GM10847 (cell line): ENCODE results near the gene UFD1.

Experiments
- POLR2A ChIP-seq: IDR thresholded peaks from 2 replicates; pipeline ENCODE4 v1.6.1; 2011; ENCODE audit not compliant: insufficient read length; ENCODE audit errors: extremely low read depth

UFD1 gene

DNA sequence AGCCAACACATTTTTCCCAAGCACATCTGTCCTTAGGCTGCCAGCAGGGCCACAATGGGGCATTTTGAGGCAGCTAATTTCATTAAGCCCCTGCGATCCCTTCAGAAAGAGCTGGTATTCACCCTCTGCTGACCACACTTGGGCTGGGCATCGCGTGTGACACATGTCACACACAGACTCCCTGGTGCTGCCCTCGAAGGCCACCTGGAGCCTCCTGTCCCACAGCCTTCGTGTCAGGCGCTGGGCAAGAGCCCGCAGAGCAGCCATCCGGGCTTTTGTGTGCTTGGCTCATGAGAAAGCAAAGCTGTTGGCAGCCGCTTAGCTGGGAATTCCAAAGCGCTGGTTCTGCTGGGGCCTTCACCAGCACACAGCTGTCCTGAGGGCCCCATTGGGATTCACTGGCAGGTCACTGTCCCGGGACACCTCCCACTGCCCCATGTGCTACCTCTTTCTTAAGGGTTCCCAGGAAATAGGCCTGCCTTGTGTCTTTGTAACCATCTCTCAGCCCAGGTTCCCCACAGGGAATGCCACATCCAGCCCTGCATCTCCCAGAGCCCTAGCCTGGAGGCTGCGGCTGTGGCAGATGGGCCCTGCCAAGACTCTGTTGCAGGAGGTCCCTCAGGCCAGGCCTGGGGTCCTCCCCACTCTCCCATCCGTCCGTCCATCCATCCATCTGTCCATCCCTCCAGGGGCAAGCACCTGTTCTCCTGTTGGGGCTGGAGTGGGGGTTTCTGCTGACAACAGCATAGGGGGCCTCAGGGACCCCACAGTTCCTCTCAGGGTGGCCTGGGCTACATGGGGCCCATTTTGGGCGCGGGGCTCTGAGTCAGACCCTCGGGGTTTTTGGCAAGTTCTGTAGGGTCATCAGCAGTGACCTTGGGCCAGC, 40.3 kb upstream of the UFD1 start:
- no peak for TF ChIP-seq POLR2A

DNA sequence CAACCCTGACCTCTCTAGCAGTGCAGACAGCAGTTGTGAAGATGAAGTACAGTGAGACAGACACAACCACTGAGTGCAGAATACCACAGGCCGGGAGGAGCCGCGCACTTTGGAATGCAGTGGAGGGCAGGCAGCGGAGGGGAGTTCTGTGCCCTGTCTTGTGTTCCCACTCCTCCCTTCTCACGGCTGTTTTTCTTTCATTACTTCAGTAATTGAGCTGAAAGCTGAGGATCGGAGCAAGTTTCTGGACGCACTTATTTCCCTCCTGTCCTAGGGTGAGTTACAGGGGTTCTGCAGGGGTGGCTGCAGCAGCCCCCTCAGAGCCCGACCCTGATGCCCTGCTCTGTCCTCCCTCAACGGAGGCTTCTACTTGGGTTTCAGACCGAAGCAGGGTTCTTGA, 39.6 kb upstream of the UFD1 start:
- TF ChIP-seq POLR2A, result no peak

GRCh38 chr22:19517919-19518611, 39.1 kb upstream of the UFD1 start:
- TF ChIP-seq POLR2A, result no peak

DNA sequence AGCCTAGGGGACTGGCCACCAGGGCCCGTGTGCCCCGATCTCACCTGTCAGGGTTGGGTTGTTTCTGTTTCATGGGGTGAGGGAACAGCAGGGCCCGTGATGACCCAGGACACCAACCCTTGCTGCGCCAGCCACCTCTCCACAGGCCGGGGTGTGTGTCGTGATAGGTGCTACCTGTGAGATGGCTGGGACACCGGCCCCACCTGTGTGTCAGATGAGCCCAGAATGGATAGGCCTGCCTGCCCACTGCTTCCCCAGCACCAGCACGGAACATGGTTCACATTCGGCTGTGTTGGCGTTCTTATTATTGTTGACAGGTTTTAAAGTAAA, 38.1 kb upstream of the UFD1 start:
- no peak for TF ChIP-seq POLR2A

DNA sequence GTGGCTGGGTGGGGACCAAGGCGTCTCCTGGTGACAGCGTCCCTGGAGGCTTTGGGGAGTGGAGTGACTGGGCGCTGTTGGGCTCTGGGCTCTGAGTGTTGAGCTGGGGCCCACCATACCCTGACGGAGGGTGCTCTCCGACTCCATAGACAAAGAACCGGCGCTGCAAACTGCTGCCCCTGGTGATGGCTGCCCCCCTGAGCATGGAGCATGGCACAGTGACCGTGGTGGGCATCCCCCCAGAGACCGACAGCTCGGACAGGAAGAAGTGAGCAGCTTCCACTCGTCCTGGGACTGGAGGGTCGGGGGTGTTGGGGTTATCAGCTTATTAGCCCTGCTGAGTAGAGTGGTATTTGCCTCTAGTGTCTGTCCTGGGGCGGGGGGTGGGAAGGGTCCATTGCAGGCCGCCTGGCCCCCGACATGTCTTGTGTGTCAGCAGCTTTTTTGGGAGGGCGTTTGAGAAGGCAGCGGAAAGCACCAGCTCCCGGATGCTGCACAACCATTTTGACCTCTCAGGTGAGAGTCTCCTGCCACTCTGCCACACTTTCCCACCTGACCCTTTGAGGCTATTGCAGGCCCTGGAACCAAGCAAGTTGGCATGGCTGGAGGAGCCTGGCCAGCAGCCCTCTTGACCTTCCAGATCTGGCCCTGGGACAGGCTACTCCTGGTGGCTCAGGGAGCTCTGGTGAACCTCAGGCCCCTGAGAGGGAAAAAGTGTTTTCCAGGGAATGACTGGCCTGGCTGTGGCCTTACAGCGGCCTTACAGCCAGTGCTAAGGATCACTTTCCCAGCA, 37.6 kb upstream of the UFD1 start:
- TF ChIP-seq POLR2A, result no peak

- TF ChIP-seq POLR2A, result no peak
Measured at GRCh38 chr22:19515654-19516377, 36.8 kb upstream of the UFD1 start.

GRCh38 chr22:19514831-19515565, 36.0 kb upstream of the UFD1 start:
- no peak for TF ChIP-seq POLR2A

GRCh38 chr22:19513823-19514222, 34.8 kb upstream of the UFD1 start:
- no peak for TF ChIP-seq POLR2A

GRCh38 chr22:19510919-19511341, 31.9 kb upstream of the UFD1 start:
- no peak for TF ChIP-seq POLR2A

GRCh38 chr22:19509923-19510322, 30.9 kb upstream of the UFD1 start:
- TF ChIP-seq POLR2A, result no peak

DNA sequence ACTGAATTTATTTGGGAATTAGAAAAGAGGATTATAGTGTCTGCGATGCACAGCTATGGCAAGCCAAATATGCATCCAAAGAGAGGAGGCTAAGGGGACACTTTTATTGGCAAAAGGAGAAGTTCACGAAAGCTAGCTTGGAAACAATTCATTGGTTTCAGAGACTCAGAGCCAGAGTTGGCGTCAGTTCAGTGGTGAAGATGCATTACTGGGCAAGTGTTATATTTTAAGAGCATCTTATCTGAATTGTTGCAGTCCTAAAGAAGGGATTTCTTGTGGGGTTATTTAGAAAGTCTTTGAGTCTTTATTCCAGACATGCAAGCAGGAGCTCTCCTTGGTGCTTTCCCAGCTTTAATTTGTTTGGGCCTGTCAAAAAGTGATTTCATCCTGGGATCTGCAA, 30.2 kb upstream of the UFD1 start:
- TF ChIP-seq POLR2A, result no peak

DNA sequence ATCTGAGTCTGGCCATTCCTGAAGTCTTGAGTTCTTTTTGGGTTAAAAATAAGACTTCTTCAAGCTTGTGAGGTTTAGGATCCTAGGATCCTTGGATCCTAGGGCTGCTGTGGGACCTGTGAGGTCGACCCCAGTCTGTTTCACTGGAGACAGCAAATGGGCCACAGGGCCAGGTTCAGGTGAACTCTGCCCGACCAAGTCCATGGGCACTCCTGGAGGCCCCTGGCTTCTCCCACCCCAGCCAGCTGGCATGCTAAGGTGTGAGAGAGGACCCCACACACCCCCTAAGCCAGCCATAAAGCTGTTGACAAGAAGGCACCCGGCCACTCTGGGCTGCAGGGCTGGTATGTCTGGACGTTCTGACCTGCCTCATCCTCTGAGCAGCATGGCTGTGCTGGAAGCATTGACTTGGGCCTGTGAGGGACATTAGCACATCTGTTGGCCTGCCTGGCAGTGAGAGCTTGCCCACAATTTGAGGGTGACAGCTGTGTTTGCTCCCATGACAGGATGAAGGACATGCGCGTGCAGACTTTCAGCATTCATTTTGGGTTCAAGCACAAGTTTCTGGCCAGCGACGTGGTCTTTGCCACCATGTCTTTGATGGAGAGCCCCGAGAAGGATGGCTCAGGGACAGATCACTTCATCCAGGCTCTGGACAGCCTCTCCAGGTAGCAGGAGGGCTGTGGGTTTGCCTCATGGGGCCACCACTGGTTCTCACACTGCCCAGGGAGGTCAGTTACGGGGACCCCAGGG, 29.2 kb upstream of the UFD1 start:
- no peak for TF ChIP-seq POLR2A

DNA sequence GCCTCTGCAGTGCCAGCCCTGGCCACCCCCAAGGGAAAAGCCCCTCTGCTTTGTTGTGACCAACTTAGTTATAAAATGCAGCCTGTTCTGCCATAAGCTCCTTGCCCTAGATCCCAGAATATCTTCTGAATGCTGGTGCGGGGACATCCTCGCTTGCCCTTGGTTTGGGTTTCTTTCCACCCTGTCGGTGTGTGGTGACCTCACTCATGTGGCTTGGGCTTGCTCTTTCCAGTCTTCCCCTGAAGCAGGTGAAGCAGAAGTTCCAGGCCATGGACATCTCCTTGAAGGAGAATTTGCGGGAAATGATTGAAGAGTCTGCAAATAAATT, 28.5 kb upstream of the UFD1 start:
- TF ChIP-seq POLR2A, result no peak

DNA sequence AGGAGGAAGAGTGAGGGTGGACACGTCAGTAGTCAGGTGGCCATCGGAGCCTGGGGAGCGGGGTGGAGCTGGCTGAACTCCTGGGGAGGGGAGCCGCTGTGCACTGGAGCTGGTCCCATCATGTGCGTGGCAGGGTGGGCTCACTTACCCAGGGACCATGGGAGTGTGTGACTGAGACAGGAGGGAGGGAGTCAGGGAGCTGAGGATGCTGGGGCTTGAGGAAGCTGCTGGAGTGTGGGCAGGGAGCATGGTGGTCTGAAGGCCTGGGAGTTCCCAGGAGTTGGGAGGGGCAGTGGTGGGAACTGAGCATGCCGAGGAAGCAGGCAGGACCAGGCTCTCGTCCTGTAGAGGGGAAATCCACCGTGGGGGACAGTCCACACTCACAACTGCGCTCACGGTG, 27.2 kb upstream of the UFD1 start:
- no peak for TF ChIP-seq POLR2A

DNA sequence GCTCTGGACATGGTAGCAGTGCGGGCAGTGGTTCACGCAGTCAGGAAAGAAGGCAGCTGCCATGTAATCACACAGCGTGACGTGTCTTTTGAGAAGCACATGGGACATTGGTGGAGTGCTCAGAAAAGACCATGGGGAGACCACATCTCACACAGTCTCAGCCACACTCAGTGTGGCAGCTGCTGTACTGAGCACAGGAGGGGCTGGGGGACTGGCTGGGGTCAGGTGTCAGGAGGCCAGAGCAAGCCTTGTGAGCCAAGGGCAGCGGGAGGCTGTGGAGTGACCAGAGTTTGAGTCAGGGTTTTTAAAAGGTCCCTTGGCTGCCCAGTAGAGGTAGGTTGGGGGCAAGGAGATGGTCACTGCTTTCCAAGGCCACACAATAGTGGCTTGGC, 26.7 kb upstream of the UFD1 start:
- no peak for TF ChIP-seq POLR2A
